HG03025 (cell line): Measurements from ENCODE around the gene PDCD11.

ENCODE experiments used
- ATAC-seq: cut with Tn5 transposase; IDR thresholded peaks from one replicate; pipeline ENCODE4 v1.9.1; 2021; ENCODE audit warnings: mild to moderate bottlenecking, moderate library complexity; ENCODE audit not compliant: unreplicated experiment, low FRiP score

The PDCD11 gene

DNA sequence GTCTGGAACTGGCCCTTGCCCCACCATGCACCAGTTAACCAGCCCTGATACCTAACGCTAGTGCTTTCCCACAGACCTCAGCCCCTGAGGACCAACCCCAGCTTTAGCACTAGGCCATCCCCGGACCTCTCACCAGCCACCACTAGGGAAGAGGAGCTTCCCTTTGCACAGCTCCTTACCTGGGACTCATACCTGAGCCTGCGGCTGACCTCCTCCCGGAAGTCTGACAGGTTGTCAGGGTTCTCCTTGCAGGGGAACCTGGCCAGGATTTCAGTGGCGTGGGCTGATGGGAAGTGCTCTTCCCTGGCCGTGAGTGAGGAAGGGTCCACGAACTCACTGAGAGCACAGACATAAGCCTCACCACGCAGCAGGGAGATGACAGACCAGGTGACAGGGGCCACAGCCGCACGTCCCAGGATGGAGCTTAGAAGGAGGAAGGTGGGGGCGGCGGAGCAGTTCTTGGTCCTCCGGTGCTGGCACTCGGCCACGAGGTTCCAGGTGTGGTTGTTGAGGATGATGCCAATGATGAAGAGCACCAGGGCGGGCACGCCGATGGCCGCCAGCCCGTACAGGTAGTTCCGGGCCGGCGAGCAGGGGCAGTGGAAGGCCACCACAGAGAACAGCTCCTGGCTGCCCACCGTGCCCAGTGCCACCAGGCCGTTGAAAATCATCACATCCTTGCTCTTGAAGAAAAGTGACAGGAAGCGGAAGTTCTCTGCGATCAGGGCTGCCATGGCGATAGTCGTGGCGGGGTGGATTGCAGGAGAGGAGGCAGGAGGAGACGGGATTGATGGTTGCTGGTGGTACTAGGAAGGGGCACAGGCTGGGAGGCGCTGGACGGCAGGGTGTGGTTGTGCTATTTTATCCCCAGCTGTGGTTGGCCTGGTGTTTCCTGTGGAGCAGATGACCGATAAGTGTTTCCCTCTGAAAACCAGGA lies 53.0 kb downstream of the PDCD11 start:
- no peak for ATAC-seq

DNA sequence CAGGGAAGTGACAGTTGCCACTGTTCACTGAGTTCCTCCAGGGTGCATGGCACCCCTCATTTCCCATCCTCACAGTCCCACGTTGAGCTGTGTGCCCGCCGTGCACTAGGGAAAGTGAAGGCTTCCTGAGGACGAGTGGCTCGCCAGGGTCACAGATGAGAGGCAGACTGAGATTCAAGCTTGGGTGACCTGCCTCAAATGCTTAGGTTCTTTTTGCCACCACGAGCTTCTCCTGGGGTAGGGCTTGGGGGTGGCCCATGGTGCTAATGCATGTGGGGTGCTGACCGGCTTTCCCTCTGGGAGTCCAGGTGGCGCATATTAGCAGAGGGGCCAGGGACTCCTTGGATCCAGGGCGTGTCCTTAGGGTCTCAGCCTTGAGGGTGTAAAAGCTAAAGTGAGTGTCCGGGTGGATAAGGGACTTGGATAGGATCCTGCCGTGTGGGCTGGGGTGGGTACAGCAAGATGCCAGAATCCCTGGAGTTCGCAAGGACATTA lies 53.8 kb downstream of the PDCD11 start:
- ATAC-seq = no peak

DNA sequence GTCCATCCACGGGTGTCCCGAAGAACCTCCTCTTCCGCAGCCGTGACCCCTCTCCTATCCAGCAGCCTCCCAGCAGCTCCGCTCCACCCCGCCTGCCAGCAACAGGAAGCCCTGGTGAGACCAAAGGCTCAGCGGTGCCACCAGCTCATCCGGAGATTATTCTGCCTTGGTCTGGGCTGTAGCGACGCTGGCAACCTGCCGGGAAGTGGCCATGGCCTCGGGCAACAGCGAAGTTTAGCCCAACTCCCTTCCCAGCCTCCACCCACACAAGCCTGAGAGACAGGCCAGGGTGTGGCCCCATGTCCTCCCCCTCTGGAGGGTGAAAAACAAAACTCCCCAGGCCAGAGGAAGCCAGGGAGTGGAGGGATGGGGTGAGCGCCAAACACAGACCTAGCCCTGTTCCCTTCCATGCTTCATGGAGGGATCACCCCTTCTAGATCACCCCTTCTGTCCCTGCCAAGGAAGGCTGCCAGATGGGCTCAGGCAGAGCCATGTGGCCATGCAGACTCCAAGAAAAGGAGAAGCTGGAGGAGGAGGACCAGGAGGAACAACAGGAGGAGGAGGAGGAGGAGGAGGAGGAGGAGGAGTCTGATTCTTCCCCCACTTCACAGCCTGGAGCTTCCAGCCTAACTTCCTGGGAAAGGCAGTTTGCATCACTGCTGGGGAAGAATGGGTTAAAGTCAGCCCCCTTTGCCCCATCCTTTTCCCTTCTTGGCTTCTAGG lies 54.8 kb downstream of the PDCD11 start:
- ATAC-seq = no peak

DNA sequence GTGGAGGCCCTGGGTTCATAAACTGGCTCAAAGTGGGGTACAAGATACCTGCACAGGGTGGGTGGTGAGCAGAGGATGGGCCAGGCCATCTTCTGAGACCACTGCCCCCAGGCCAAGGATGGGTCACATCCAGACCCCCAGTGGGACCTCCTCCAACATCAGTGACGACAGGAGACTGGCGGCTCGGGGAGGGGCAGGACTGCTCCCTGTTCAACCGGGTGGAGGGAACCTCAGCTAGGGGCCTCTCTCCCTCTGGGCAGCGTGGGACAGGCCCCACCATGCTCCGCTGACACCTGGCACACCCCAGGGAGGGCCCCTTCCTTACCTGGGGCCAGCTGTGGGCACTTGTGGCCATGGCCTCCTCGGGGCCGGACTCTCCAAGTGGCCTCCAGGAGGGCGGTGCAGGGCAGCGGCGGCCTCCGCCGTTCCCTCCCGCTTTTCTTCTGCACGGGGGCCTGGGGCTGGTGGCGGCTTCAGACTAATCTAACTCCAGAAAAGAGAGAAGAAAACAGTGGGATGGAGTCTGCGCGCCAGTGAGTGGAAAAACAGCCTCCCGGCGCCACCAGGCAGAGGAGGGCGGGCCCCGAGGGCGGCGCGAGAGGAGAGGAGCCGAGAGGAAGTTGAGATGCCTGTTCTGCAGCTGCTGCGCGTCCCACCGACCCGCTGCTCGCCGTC lies 55.5 kb downstream of the PDCD11 start, which contains the start of gene CALHM2:
CALHM2 (minus strand) TSS at position 540 of the 675 bp plus-strand sequence. CDS start 2,429 bp downstream, outside the sequence.
- peak; percentile 54 for ATAC-seq

DNA sequence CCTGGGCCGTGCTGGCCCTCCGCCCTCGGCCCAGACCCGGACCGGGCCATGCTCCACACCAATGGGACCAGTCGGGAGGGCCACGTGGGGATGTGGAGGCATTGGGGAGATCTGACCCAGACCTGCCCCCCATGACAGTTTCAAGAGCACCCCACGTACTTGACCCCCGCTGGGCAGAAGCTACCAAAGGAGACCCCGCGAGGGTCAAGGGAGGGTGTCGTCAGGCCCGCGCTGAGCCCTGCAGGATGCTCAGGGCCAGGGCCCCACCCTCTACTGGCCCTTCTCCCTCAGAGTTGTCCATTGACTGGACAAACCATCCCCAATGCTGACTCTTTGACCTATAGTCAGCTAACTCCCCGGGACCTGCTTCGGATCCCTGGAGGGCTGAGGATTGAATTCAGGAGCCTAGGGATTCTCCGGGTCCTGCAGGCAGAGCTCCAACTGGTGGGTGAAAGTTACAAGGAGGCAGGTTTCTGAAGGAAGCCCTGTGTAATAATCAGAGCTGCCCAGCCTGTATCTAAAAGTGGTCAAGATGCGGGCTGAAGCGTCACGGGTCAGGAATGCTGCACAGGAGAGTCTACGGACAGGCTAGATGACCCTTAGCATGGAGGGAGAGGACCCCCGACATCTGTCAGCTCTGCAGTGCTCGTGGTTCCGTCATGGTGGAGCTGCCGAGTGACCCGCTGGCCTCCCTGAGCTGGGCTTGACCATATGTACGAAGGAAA lies 56.2 kb downstream of the PDCD11 start:
- ATAC-seq = no peak

DNA sequence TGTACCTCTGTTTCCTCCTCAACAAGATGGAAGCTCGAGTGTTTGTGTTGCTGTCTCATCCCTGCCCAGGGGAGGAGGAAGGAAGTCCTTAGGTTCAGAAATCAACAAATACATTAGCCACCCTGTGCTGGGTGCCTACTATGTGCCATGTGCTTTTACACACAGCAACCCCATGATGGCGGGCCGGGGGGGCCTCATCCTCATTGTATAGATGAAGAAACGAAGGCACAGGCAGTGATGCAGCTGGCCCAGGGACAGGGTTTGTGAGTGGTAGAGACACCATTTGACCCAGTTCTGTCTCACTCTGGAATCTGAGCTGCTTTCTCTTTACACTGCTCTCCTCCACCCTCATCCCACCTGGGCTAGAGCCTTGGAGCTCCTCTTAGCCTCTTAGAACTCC lies 57.6 kb downstream of the PDCD11 start:
- no peak for ATAC-seq

DNA sequence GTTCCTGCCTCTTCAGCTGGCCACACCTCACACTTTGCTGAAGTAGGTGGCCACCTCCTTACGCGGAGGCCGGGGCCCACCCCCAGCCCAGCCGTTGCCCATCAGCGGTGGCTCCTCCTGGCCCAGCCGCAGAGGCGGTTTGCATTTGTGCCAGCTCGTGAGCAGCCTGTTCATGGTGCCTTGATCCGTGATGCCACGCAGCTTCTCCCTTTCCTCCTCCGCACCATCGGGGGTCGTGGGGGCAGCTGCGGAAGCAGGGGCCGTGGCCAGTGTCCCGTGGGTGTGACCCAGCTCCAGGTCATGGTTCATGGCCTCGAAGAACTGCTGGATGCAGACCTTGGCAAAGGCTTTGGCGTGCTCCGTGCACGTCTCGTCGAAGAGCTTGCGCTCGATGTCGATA lies 58.8 kb downstream of the PDCD11 start:
- no peak for ATAC-seq

DNA sequence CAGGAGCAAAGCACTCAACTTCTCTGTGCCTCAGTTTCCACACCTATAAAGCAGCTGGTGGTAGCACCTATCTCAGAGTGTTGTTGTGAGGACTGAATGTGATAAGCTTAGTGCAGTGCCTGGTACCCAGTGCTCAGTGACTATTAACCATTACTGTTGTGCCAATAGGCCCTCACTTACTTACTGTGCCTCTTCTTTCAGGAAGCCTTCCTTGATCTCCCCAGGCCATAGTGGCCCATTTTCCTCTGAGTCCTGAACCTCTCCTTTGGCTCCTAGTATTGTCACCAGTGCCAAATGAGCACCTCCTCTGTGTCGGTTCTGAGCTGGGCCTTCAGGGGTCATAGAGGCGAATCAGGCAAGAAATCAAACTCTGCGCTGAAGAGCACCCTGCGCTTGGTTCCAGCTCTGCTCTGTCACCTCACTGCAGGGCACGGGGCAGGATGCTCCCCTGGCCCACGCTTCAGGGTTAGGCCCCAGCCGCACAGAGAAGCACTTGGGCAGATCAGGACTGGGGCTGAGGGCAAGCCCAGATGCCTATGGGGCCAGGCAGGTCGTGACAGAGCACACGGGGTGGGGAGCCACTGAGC lies 59.7 kb downstream of the PDCD11 start:
- no peak for ATAC-seq

DNA sequence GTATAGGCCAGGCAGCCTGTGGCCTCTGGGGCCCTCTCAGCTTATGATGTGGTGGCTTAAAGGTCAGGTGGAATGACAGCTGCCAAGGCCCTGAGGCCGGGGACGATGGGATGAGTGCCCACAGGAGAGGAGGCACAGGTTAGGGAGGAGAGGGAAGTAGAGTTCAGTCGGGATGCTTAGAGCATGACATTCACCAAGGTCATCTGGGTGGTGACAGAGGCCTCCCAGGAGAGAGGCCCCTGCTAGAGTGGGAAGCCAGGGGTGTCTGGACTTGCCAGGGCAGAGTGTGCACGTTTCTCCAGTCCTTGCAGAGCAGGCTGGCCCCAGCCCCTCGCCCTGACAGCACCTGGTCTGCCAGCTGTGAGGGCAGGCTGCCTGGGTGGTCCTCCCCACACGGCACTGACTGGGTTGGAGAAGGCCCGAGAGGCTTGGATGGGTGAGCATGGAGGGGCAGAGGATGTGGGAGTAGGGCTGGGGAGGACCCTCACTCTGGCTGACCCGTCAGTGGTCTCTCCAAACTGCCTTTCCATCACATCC lies 60.8 kb downstream of the PDCD11 start:
- ATAC-seq = no peak

DNA sequence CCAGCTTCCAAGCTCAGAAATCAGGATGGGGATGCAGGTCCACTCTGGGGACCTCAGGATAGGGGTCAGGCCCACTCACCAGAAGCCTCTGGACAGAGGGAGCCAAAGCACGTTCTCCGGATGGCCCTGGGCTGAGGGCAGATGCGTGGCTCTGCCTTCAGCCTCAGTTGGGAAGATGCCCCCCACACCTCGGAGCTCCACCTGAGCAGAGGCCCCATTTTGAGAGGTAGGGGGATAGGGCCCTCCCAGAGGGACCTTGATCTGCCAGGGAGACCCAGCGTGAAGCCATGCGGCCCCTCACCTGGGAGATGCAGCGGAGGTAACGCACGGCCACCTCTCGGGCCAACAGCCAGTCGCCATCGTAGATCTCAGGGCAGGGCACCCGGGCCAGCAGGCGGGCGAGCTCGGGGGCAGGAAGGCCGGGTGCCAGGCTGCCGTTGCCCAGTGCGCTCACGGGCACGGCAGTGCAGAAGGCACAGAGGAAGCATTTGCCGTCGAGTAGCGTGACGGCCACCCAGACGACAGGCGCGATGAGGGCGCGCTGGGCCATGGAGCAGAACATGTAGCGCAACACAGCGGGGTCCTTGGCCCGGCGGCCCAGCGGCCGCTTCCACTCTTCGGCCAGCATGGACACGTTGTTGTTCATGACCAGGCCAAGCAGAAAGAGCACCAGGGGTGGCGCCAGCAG lies 61.6 kb downstream of the PDCD11 start:
- no peak for ATAC-seq

DNA sequence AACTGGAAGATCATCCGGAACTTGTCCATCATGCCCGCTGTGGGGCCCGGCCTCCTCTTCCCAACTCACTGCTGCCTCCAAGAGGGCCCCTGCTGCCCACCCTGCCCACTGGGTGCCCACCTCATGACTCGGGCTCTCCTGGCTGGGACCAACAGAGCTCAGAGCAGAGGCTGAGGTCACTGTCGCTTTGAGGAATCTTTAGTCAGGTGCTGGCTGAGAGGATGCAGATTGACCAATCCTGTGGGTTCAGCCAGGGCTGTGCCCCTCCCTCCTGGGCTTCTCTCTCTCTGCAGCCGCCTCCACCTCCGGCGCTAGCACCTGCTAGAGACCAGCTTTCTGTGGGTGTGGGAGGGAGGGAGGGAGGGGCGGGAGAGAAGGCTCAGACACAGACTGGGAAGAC lies 62.3 kb downstream of the PDCD11 start, which contains the start of gene CALHM1:
CALHM1 (minus strand) TSS at position 181 of the 400 bp plus-strand sequence; CDS start at position 32, 149 bp downstream.
- peak; percentile 60 for ATAC-seq

DNA sequence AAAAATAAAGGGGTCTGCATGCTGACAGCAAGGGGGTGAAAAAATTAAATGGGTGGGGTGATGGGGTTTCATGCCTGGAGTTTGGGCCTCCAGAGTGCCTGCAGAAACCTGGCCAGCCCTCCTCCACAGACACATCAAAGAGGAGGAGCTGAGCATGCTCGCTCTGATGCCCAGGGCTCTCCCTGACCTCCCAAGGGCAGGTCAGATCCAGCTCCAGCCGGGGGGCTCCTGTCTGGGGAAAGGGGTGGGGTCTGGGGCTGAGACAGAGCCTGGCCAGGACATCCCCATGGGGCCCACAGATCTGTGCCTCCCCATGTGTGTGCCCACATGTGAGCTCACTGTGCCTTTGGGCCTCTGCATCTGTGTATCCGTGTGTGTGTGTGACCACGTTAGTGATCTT lies 63.2 kb downstream of the PDCD11 start:
- no peak for ATAC-seq

DNA sequence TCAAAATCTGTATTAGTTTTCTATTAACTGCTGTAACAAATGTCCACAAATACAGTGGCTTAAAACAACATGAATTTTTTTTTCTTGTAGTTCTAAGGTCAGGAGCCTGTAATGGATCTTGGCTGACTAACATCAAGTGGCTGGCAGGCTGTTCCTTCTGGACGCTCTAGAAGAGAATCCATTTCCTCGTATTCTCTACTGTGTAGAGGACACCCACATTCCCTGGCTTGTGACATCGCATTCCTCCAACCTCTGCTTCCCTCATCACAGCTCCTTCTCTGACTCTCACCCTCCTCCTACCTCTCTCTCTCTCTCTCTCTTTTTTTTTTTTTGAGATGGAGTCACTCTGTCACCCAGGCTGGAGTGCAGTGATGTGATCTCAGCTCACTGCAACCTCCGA lies 67.1 kb downstream of the PDCD11 start:
- ATAC-seq = no peak

DNA sequence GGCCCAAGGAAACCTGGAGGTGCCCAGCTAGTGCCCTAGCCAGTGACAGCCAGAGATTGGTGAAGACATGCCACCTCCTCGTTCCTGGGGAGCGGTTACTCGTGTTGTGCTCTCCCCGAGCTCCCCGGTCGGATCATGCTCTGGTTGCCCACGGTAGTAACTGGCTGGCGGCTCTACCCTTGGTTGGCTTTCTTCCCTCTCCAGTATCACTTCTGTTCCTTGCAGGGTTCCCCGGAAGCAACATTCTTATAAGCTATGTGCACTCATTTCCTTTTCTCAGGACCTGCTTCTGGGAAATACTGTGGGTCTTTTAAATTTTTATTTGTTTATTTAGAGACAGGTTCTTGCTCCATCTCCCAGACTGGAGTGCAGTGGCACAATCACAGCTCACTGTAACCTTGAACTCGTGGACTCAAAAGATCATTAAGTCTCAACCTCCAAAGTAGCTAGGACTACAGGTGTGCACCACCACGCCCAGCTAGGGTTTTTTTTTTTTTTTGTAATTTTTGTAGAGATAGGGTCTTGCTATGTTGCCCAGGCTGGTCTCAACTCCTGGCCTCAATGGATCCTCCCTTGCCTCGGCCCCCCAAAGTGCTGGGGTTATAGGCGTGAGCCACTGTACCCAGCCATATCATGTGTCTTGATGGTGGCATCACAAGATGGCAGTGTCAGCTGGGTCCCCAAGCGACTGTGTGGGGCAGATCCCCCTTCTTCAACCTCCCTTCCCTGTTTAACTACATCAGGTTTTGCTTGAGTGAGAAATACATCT lies 69.2 kb downstream of the PDCD11 start:
- ATAC-seq = no peak

DNA sequence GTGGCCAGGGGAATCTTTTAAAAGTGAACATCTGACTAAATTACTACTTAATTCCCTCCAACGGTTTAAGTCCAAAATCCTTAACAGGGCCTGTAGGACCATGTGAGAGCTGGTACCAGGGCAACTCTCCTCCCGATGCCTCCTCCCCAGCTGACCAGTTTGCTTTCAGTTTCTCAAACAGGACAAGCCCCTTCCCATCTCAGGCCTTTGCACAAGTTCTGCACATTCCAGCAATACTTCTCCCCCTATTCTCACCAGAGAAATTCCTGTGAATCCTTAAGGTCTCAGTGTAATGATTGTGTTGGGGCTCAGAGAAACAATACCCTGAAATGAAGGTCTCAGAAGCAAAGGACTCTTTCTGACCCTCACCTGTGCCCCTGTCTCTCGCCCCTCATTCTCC lies 70.3 kb downstream of the PDCD11 start:
- no peak for ATAC-seq

DNA sequence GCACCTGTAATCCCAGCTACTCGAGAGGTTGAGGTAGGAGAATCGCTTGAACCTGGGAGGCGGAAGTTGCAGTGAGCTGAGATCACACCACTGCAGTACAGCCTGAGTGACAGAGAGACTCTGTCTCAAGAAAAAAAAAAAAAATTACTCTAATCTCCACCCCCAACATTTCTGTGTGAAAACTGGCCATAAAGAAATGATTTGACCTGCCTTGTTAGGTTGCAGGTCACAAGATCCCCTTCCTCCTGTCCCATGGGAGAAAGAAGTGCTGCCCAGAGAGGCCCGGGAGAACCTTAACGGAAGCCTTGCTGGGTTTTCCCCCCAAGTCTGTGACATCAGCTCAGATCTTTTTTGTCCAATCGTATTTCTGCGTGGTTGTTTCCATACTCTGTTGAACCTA lies 71.0 kb downstream of the PDCD11 start:
- no peak for ATAC-seq

DNA sequence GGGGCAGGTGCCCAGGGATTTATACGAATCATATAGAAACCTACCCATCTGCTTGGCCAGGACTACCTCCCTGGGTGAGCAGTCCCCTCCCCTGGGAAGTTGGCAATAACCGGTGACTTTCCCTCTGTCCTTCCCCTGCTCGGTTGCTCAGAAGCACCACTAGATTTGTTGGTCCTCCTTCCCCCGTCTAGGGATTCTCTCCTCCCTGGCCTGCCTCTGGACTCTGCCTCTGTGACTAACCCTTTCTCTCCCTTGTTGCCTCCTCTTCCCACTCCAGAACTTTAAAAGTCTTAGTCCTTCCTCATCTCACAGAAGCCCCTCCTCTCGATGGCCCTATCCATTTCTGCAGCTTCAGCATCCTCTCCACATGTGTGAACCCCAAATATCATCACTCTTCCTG lies 72.8 kb downstream of the PDCD11 start:
- no peak for ATAC-seq
